ENCODE data around the gene FBH1. TPM values are rescaled to one million over a fixed set of nuclear protein-coding genes. Genes with fewer than 3 reads are reported as not detected.

Gene FBH1
- total and polyA plus RNA-seq, 4 donors: 19.9 to 58.4 (median 48.1) TPM

DNA sequence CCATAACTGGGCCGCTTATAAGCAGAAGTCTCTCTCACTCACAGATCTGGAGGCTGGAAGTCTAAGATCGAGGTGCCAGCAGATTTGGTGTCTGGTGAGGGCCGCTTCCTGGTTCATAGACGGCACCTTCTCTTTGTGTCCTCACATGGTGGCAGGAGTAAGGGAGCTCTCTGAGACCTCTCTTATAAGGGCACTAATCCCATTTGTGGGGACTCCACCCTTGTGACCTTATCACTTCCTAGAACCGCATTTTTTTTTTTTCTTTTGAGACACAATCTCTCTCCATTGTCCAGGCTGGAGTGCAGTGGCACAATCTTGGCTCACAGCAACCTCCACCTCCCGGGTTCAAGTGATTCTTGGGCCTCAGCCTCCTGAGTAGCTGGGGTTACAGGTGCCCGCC lies 8.1 kb downstream of the FBH1 start:
- peaks cover 0 to 4% (median 0%) of the 10 kb centered on the region in 4 donors for H3K9me3 ChIP-seq (ENCODE audit: control insufficient read depth in 4 of 4, low read length in 3 of 4)
- 97% methylated on average over 7 of the region's 7 CpGs for WGBS
- DNase-seq (ENCODE audit: low spot score): no peak
- no peak overlapping the region for H3K9ac ChIP-seq (ENCODE audit: low read depth in 1 of 2, low read length in 2 of 2)
- H3K27me3 ChIP-seq (ENCODE audit: control insufficient read depth in 4 of 4, insufficient read depth in 4 of 4, low read length in 3 of 4): no peaks in the 10 kb centered on the region
- peaks cover 5 to 26% (median 16%) of the 10 kb centered on the region in 4 donors for H3K36me3 ChIP-seq (ENCODE audit: control insufficient read depth in 4 of 4, insufficient read depth in 3 of 4, low read depth in 1 of 4, low read length in 3 of 4)
- H3K4me3 ChIP-seq (ENCODE audit: low read depth in 1 of 3, low read length in 3 of 3): no peak overlapping the region
- H3K4me1 ChIP-seq (ENCODE audit: control insufficient read depth in 4 of 4, insufficient read depth in 4 of 4, low read length in 3 of 4): peaks cover 0 to 4% (median 1%) of the 10 kb centered on the region in 4 donors
- no peak overlapping the region for H3K27ac ChIP-seq (ENCODE audit: low read depth in 1 of 2, low read length in 2 of 2)
- TF ChIP-seq HNF4G (IDR thresholded peaks at IDR 0.05) (no peak), NR2F2 (IDR thresholded peaks at IDR 0.05) (no peak), YY1 (IDR thresholded peaks at IDR 0.05) (no peak)
- TF ChIP-seq, protein P1, sequence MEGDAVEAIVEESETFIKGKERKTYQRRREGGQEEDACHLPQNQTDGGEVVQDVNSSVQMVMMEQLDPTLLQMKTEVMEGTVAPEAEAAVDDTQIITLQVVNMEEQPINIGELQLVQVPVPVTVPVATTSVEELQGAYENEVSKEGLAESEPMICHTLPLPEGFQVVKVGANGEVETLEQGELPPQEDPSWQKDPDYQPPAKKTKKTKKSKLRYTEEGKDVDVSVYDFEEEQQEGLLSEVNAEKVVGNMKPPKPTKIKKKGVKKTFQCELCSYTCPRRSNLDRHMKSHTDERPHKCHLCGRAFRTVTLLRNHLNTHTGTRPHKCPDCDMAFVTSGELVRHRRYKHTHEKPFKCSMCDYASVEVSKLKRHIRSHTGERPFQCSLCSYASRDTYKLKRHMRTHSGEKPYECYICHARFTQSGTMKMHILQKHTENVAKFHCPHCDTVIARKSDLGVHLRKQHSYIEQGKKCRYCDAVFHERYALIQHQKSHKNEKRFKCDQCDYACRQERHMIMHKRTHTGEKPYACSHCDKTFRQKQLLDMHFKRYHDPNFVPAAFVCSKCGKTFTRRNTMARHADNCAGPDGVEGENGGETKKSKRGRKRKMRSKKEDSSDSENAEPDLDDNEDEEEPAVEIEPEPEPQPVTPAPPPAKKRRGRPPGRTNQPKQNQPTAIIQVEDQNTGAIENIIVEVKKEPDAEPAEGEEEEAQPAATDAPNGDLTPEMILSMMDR (IDR thresholded peaks at IDR 0.05; ENCODE audit: low read depth, low read length, missing input control): no peak

DNA sequence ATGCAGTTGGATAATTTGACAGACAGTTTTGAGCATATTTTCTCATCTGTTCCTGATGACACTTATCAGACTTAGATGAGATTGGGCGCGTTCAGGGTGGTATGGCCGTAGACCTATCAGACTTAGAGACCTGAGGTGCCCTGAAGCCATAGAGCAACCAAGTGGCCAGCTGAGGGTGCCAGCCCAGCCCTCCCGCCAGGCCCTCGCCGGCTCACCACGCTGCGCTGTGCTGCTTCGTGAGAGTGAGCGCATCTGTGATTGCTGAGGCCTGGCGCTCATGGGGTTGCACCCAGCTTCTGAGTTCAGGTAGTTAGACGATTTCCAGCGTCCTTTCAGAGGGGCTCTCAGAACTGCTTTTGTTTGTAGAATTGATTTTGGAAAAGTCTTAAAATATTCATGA lies 10.2 kb downstream of the FBH1 start:
- WGBS: 96% methylated on average over 13 of the region's 13 CpGs
- H3K9ac ChIP-seq (ENCODE audit: low read depth in 1 of 2, low read length in 2 of 2): no peak overlapping the region
- no peak for TF ChIP-seq SP1 (IDR thresholded peaks at IDR 0.05)
- no peak for TF ChIP-seq GABPA (IDR thresholded peaks at IDR 0.05 in 1 of 2, conservative IDR thresholded peaks at IDR 0.05 in 1 of 2)
- no peak for TF ChIP-seq YY1 (IDR thresholded peaks at IDR 0.05)
- TF ChIP-seq, protein P2, sequence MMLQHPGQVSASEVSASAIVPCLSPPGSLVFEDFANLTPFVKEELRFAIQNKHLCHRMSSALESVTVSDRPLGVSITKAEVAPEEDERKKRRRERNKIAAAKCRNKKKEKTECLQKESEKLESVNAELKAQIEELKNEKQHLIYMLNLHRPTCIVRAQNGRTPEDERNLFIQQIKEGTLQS (IDR thresholded peaks at IDR 0.05): no peak
- no peak for TF ChIP-seq RXRA (IDR thresholded peaks at IDR 0.05)
- TF ChIP-seq, protein P3, sequence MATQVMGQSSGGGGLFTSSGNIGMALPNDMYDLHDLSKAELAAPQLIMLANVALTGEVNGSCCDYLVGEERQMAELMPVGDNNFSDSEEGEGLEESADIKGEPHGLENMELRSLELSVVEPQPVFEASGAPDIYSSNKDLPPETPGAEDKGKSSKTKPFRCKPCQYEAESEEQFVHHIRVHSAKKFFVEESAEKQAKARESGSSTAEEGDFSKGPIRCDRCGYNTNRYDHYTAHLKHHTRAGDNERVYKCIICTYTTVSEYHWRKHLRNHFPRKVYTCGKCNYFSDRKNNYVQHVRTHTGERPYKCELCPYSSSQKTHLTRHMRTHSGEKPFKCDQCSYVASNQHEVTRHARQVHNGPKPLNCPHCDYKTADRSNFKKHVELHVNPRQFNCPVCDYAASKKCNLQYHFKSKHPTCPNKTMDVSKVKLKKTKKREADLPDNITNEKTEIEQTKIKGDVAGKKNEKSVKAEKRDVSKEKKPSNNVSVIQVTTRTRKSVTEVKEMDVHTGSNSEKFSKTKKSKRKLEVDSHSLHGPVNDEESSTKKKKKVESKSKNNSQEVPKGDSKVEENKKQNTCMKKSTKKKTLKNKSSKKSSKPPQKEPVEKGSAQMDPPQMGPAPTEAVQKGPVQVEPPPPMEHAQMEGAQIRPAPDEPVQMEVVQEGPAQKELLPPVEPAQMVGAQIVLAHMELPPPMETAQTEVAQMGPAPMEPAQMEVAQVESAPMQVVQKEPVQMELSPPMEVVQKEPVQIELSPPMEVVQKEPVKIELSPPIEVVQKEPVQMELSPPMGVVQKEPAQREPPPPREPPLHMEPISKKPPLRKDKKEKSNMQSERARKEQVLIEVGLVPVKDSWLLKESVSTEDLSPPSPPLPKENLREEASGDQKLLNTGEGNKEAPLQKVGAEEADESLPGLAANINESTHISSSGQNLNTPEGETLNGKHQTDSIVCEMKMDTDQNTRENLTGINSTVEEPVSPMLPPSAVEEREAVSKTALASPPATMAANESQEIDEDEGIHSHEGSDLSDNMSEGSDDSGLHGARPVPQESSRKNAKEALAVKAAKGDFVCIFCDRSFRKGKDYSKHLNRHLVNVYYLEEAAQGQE (IDR thresholded peaks at IDR 0.05): no peak
- TF ChIP-seq NR2F2 (IDR thresholded peaks at IDR 0.05): no peak
- TF ChIP-seq, protein P1 (IDR thresholded peaks at IDR 0.05; ENCODE audit: low read depth, low read length, missing input control): no peak
- no peak for TF ChIP-seq RAD21 (IDR thresholded peaks at IDR 0.05)
- TF ChIP-seq HNF4A (conservative IDR thresholded peaks at IDR 0.05): no peak
- TF ChIP-seq, protein P4, sequence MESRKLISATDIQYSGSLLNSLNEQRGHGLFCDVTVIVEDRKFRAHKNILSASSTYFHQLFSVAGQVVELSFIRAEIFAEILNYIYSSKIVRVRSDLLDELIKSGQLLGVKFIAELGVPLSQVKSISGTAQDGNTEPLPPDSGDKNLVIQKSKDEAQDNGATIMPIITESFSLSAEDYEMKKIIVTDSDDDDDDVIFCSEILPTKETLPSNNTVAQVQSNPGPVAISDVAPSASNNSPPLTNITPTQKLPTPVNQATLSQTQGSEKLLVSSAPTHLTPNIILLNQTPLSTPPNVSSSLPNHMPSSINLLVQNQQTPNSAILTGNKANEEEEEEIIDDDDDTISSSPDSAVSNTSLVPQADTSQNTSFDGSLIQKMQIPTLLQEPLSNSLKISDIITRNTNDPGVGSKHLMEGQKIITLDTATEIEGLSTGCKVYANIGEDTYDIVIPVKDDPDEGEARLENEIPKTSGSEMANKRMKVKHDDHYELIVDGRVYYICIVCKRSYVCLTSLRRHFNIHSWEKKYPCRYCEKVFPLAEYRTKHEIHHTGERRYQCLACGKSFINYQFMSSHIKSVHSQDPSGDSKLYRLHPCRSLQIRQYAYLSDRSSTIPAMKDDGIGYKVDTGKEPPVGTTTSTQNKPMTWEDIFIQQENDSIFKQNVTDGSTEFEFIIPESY (IDR thresholded peaks at IDR 0.05): no peak
- no peaks in the 10 kb centered on the region for H3K27me3 ChIP-seq (ENCODE audit: control insufficient read depth in 4 of 4, insufficient read depth in 4 of 4, low read length in 3 of 4)
- H3K4me1 ChIP-seq (ENCODE audit: control insufficient read depth in 4 of 4, insufficient read depth in 4 of 4, low read length in 3 of 4): peaks cover 0 to 4% (median 3%) of the 10 kb centered on the region in 4 donors
- H3K27ac ChIP-seq (ENCODE audit: low read depth in 1 of 2, low read length in 2 of 2): no peak overlapping the region
- peaks cover 3 to 12% (median 7%) of the 10 kb centered on the region in 4 donors for H3K36me3 ChIP-seq (ENCODE audit: control insufficient read depth in 4 of 4, insufficient read depth in 3 of 4, low read depth in 1 of 4, low read length in 3 of 4)
- no peak for DNase-seq (ENCODE audit: low spot score)
- H3K9me3 ChIP-seq (ENCODE audit: control insufficient read depth in 4 of 4, low read length in 3 of 4): peaks cover 0 to 4% (median 0%) of the 10 kb centered on the region in 4 donors
- no peak overlapping the region for H3K4me3 ChIP-seq (ENCODE audit: low read depth in 1 of 3, low read length in 3 of 3)
